ENCODE results near the gene UCP2.

Gene UCP2

DNA sequence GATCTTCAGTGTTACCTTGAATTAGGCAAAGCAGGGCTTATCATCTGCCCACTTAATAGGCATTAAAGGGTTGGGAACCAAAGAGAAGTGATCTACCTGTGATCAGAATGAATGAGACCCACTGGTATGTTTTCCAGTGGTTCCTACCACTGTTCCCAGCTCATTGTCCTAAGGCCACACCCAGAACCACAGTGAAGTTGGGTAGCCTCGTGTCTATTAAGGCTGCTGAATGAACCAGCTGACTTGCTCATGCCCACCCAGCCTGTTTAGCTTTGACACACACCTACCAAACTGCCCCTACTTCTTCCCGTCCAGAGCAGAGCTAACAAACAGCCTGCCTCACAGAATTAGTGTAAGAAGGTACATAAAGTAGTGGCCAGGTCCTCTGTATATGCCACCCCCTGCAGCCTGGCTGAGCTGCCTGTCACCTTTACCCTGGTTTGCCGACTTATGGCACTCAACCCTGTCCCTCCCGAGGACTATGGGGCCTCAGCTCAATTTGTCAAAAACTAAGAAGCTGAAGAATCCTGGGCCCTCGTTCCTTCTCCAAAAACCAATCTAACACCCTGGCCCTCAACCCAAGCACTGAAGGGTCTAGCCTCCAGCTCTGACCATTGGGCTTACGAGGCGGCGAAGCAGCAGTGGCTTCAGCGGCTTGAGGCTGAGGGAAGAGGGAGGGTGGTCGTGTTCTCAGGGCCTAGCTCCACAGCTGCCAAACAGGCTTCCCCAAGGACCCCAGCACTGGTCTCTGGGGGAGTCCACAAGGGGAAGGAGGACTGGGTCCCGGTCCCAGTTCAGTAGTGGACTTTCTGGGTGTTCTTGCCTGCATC, 9.8 kb downstream of the UCP2 start:
- TF ChIP-seq, protein P1, sequence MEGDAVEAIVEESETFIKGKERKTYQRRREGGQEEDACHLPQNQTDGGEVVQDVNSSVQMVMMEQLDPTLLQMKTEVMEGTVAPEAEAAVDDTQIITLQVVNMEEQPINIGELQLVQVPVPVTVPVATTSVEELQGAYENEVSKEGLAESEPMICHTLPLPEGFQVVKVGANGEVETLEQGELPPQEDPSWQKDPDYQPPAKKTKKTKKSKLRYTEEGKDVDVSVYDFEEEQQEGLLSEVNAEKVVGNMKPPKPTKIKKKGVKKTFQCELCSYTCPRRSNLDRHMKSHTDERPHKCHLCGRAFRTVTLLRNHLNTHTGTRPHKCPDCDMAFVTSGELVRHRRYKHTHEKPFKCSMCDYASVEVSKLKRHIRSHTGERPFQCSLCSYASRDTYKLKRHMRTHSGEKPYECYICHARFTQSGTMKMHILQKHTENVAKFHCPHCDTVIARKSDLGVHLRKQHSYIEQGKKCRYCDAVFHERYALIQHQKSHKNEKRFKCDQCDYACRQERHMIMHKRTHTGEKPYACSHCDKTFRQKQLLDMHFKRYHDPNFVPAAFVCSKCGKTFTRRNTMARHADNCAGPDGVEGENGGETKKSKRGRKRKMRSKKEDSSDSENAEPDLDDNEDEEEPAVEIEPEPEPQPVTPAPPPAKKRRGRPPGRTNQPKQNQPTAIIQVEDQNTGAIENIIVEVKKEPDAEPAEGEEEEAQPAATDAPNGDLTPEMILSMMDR (conservative IDR thresholded peaks at IDR 0.05; ENCODE audit: low read depth, low read length) = no peak
- H3K4me3 ChIP-seq (ENCODE audit: low read depth, low read length) = no peak overlapping the region
- no peak for DNase-seq (ENCODE audit: low read depth)

DNA sequence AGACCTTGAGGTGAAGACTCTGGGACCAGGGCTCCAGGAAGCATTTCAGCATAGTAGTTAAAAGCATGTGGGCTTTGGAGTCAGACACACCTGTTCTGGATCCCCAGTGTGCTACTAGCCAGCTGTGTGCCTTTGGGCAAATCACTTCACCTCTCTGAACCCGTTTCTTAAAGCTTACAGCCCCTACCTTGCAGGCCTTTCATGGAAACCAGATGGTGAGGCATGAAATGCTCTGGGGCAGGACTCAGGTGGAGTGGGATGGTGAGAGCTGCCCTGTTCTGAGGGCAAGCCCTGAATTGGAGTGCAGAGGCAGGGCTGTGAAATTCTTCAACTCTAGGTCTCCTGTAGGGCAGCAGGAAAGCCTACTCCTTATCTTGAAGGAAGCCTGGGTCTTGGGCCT, 10.5 kb downstream of the UCP2 start:
- DNase-seq (ENCODE audit: low read depth) = no peak
- no peak overlapping the region for H3K4me3 ChIP-seq (ENCODE audit: low read depth, low read length)
- TF ChIP-seq, protein P1 (conservative IDR thresholded peaks at IDR 0.05; ENCODE audit: low read depth, low read length) = no peak

DNA sequence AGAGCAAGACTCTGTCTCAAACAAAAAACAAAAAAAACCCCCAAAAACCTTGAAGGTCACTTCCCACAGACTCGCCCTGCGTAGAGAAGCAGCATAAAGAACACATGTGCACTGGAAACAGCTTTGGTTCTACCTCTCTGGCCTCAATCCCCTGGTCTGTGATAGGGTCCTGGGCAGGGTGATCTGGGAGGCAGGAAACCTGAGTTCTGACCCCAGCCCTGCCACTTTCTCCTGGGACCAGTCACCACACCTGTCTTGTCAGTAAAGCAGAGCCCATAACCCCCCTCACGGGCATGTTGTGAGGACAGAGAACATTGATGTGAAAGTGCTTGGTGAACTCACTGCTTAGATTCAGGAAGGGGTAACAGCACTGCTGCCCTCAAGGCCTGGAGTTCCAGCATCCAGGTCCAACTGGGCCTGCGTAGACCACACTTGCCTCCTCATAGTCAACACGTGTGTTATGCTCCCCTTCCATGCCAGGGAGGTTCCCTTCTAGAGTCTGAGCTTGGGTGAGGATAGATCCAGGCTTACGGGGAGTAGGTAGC, 11.4 kb downstream of the UCP2 start:
- no peak overlapping the region for H3K4me3 ChIP-seq (ENCODE audit: low read depth, low read length)
- TF ChIP-seq, protein P1 (conservative IDR thresholded peaks at IDR 0.05; ENCODE audit: low read depth, low read length) = no peak
- DNase-seq (ENCODE audit: low read depth) = no peak

DNA sequence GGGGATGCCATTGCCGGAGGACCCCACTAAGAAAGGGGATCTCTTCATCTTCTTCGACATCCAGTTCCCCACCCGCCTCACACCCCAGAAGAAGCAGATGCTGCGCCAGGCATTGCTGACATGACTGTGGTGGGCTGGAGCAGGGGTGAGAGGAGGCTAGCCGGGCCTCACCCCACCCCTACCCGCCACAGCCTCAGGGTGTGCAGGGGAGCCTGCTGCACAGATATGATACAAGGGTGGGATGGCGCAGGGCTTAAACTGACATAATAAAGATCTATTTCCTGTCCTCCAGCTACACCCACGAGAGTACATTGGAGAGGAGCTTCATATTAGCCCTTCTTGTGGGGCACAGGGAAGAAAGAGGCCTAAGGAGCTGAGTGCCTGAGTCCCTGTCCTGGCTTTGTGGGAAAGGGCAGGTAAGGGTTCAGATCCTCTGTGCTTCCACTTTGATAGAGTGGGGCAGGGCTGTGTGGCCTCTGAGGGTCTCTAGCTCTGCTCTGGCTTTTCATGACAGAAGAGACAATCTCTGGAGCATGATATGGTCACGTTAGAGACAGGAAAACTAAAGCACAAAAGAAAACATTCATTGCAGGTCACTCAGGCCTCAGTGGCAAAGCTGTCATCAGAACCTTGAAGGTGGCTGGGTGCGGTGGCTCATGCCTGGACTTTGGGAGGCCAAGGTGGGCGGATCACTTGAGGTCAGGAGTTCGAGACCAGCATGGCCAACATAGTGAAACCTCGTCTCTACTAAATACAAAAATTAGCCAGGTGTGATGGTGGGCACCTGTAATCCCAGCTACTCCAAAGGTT, 12.4 kb downstream of the UCP2 start:
- H3K4me3 ChIP-seq (ENCODE audit: low read depth, low read length) = no peak overlapping the region
- no peak for DNase-seq (ENCODE audit: low read depth)
- TF ChIP-seq, protein P1 (conservative IDR thresholded peaks at IDR 0.05; ENCODE audit: low read depth, low read length) = no peak

DNA sequence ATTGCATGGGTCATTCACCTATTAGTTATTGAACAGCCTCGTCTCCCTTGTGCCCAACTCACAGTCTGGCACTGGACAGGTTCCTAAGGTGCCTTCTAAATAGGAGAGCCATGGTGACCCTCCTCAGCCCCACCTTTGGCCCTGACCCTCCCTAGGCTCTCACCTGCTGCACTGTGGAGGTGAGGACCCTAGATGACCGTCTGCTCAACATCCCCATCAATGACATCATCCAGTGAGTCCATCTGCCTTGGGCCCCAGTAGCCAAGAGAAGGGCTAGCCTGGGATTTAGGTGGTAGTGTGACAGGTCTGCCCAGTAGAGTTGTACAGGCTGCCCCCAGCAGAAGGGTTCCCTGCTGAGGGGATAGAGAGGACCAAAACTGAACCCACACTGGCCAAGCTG, 13.6 kb downstream of the UCP2 start:
- no peak for DNase-seq (ENCODE audit: low read depth)
- no peak overlapping the region for H3K4me3 ChIP-seq (ENCODE audit: low read depth, low read length)
- TF ChIP-seq, protein P1 (conservative IDR thresholded peaks at IDR 0.05; ENCODE audit: low read depth, low read length) = no peak

DNA sequence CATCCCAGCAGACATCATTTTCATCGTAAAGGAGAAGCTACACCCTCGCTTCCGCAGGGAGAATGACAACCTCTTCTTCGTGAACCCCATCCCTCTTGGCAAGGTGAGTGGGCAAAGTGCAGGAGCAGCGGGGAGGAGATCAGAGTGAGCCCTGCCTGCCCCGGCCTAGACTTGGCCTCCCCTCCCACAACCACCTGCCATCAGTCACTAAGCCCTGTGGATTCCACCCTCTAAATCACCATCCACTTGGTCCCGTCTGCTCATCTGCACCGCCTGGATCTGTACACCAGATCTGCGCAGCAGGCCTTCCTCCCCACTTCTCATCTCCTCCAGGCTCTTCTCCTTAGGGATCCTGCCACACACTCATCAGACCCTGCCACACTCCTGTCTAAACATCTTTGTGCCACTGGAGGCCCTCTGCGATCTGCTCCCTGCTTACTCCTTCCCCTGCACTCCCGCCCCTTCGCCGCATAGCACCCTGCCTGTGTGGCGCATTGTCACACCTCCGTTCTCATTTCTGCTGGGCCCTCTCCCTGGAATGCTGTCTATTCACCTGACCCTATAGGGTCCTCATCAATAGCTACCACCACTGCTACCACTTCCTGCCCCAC, 14.2 kb downstream of the UCP2 start:
- H3K4me3 ChIP-seq (ENCODE audit: low read depth, low read length) = no peak overlapping the region
- TF ChIP-seq, protein P1 (conservative IDR thresholded peaks at IDR 0.05; ENCODE audit: low read depth, low read length) = no peak
- DNase-seq (ENCODE audit: low read depth) = no peak

Data from choroid plexus epithelial cell (primary cell).